ENCODE measurements around the gene DHDDS. TPM values are rescaled to one million over a fixed set of nuclear protein-coding genes. Genes with fewer than 3 reads are reported as not detected.

DHDDS gene
- total RNA-seq, 3 donors from 2014 or later: 37.0 to 85.9 (median 42.9) TPM

DNA sequence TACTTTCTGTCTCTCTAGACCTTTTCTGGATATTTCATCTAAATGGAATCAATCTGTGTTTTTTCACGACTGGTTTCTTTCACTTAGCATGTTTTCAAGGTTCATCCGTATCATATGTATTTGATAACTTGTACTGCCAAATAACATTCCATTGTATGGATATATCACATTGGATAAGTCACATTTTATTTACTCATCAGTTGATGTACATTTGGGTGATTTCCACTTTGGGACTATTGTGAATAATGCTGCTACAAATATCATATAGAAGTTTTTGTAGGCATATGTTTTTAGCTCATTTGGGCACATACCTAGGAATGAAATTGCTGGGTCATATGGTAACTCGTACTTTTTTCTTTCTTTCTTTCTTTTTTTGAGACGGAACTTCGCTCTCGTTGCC is 46.9 kb downstream of the DHDDS start:
- H3K36me3 ChIP-seq: no peaks in the 10 kb centered on the region
- no peaks in the 10 kb centered on the region for H3K27me3 ChIP-seq
- H3K9me3 ChIP-seq: no peaks in the 10 kb centered on the region
- H3K27ac ChIP-seq: no peak overlapping the region
- TF ChIP-seq POLR2AphosphoS5 (IDR thresholded peaks at IDR 0.05) (no peak), POLR2A (IDR thresholded peaks at IDR 0.05) (no peak)
- TF ChIP-seq, protein P1, sequence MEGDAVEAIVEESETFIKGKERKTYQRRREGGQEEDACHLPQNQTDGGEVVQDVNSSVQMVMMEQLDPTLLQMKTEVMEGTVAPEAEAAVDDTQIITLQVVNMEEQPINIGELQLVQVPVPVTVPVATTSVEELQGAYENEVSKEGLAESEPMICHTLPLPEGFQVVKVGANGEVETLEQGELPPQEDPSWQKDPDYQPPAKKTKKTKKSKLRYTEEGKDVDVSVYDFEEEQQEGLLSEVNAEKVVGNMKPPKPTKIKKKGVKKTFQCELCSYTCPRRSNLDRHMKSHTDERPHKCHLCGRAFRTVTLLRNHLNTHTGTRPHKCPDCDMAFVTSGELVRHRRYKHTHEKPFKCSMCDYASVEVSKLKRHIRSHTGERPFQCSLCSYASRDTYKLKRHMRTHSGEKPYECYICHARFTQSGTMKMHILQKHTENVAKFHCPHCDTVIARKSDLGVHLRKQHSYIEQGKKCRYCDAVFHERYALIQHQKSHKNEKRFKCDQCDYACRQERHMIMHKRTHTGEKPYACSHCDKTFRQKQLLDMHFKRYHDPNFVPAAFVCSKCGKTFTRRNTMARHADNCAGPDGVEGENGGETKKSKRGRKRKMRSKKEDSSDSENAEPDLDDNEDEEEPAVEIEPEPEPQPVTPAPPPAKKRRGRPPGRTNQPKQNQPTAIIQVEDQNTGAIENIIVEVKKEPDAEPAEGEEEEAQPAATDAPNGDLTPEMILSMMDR (IDR thresholded peaks at IDR 0.05): no peak
- H3K4me1 ChIP-seq: peaks cover 0 to 2% of the 10 kb centered on the region in 2 donors
- DNase-seq (ENCODE audit: low spot score in 2 of 2): no peak
- intact Hi-C loops (cut with DNase I; ENCODE audit: low total_unique reads): loop anchor here (1.0 kb wide), 1 partner anchor 16 kb away; no protein-coding TSS in a partner anchor
- H3K4me3 ChIP-seq: no peak overlapping the region

DNA sequence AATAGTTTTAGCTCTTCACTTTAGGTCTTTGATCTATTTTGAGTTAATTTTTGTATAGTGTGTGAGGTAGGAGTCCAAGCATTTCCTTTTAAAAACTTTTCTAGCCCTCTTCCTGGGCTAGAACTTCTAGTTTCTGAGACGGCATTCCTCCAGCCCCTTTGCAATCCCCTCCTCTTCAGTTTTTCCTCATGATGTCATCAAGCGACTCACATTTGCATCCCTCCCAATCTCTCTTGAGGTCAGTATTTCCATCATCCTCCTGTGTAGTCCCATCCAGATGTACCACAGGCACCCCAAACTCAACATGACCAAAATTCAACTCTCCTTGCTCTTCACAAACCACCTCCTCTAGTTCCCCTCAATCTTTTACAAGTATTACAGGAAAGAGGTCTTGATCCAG is 50.8 kb downstream of the DHDDS start:
- Histone ChIP-seq H3K4me1 (no peaks in the 10 kb centered on the region), H3K36me3 (no peaks in the 10 kb centered on the region), H3K9me3 (no peaks in the 10 kb centered on the region), H3K27me3 (no peaks in the 10 kb centered on the region), H3K4me3 (no peak overlapping the region), H3K27ac (no peak overlapping the region)
- DNase-seq (ENCODE audit: low spot score in 2 of 2): no peak
- TF ChIP-seq POLR2AphosphoS5 (IDR thresholded peaks at IDR 0.05) (no peak), POLR2A (IDR thresholded peaks at IDR 0.05) (no peak)
- TF ChIP-seq, protein P1 (IDR thresholded peaks at IDR 0.05): no peak
- intact Hi-C loops (cut with DNase I; ENCODE audit: low total_unique reads): no loop called here

DNA sequence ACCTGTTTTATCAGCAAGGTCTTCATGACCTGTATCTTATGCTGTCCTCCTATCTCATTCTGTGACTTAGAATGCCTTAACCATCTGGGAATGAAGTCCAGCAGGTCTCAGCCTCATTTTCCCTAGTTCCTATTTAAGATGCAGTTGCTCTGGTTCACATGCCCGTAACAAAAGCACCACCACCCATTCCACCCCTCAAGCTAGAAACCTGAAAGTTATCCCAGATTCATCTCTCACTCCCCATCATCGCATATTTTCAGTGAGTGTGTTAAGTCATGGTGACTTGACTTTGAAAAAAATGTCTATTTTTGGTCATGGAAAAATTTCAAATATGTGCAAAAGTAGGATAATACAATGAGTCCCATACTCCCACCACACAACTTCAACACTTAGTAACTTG is 51.9 kb downstream of the DHDDS start:
- no peaks in the 10 kb centered on the region for H3K36me3 ChIP-seq
- TF ChIP-seq, protein P1 (IDR thresholded peaks at IDR 0.05): no peak
- TF ChIP-seq POLR2A (IDR thresholded peaks at IDR 0.05) (no peak), POLR2AphosphoS5 (IDR thresholded peaks at IDR 0.05) (no peak)
- H3K4me1 ChIP-seq: no peaks in the 10 kb centered on the region
- no peaks in the 10 kb centered on the region for H3K27me3 ChIP-seq
- intact Hi-C loops (cut with DNase I; ENCODE audit: low total_unique reads): no loop called here
- H3K9me3 ChIP-seq: no peaks in the 10 kb centered on the region
- no peak overlapping the region for H3K4me3 ChIP-seq
- no peak for DNase-seq (ENCODE audit: low spot score in 2 of 2)
- no peak overlapping the region for H3K27ac ChIP-seq

DNA sequence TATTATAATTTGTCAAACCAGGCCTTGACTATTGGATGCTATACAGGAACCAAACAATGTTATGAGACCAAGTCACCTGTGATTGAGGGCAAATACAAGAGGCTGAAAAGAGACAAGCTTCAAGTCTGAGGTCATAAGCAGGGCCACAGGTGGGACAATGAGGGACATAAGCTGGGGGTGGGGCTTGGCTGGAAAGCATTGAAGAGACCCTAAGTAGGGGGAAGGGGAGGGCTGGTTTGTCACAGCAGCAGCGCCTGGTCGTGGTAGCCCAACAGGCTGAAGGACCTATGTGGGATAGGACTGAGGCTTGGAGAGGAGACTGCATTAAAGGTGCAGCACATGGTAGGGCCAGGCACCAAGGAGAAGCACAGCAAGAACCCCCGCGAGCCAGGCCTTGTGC is 58.0 kb downstream of the DHDDS start:
- TF ChIP-seq, protein P1 (IDR thresholded peaks at IDR 0.05): no peak
- TF ChIP-seq POLR2A (IDR thresholded peaks at IDR 0.05): no peak
- intact Hi-C loops (cut with DNase I; ENCODE audit: low total_unique reads): no loop called here
- no peaks in the 10 kb centered on the region for H3K4me1 ChIP-seq
- H3K27me3 ChIP-seq: no peaks in the 10 kb centered on the region
- H3K4me3 ChIP-seq: no peak overlapping the region
- no peaks in the 10 kb centered on the region for H3K9me3 ChIP-seq
- no peak for DNase-seq (ENCODE audit: low spot score in 2 of 2)
- H3K27ac ChIP-seq: no peak overlapping the region
- no peaks in the 10 kb centered on the region for H3K36me3 ChIP-seq

- intact Hi-C loops (cut with DNase I; ENCODE audit: low total_unique reads): no loop called here
- Histone ChIP-seq H3K36me3 (no peaks in the 10 kb centered on the region), H3K4me3 (no peak overlapping the region), H3K27me3 (no peaks in the 10 kb centered on the region), H3K27ac (no peak overlapping the region), H3K4me1 (no peaks in the 10 kb centered on the region), H3K9me3 (no peaks in the 10 kb centered on the region)
- no peak for TF ChIP-seq POLR2AphosphoS5 (IDR thresholded peaks at IDR 0.05)
- TF ChIP-seq POLR2A (IDR thresholded peaks at IDR 0.05): no peak
- TF ChIP-seq, protein P1 (IDR thresholded peaks at IDR 0.05): no peak
- DNase-seq (ENCODE audit: low spot score in 2 of 2): no peak
Observed at GRCh38 chr1:26493267-26493666, 61.1 kb downstream of the DHDDS start.
